HepG2 (cell line): ENCODE data around the gene IDUA. TPM values are rescaled to one million over a fixed set of nuclear protein-coding genes. Genes with fewer than 3 reads are reported as not detected.
A peak's percentile ranks its signal among the peaks of the same experiment; 100 is the strongest.

ENCODE experiments used
- AGO2 ChIP-seq: fragments of 200-400 bp; formaldehyde crosslinking; optimal IDR thresholded peaks from 2 replicates; pipeline ENCODE3; 2017; ENCODE audit warnings: mild to moderate bottlenecking, low read depth, low read length, moderate library complexity
- CHD2 ChIP-seq: IDR thresholded peaks from 2 replicates; pipeline ENCODE4 v1.6.1; 2011; ENCODE audit warnings: low read depth, low read length, improper control_type of control experiment
- DZIP1 ChIP-seq: sonication (generic); formaldehyde crosslinking; IDR thresholded peaks from 2 replicates; pipeline ENCODE4 v1.5.0; 2020; ENCODE audit warnings: mild to moderate bottlenecking, missing genetic modification reagents
- ELF4 ChIP-seq: sonication (generic); formaldehyde crosslinking; IDR thresholded peaks from 2 replicates; pipeline ENCODE4 v1.5.0; 2020; ENCODE audit warnings: missing genetic modification reagents, mild to moderate bottlenecking, moderate library complexity, borderline replicate concordance
- EP300 ChIP-seq, 3 experiments: sonication (generic) in 1 of 3; formaldehyde crosslinking in 1 of 3; IDR thresholded peaks; 2 replicates each; pipeline versions ENCODE4 v1.5.1 to v1.6.1; 2011 to 2020; ENCODE audit warnings: low read depth in 2 of 3, low read length in 2 of 3, borderline replicate concordance in 1 of 3, improper control_type of control experiment in 1 of 3, mild to moderate bottlenecking in 1 of 3, missing genetic modification reagents in 1 of 3, moderate library complexity in 1 of 3
- FOXC1 ChIP-seq: sonication (generic); formaldehyde crosslinking; IDR thresholded peaks from 2 replicates; pipeline ENCODE4 v1.8.0; 2022; ENCODE audit warnings: mild to moderate bottlenecking, missing genetic modification reagents, borderline replicate concordance
- FOXK2 ChIP-seq: fragments of 450-650 bp; IDR thresholded peaks from 2 replicates; pipeline ENCODE4 v1.6.1; 2016
- HMG20A ChIP-seq: IDR thresholded peaks from 2 replicates; pipeline ENCODE4 v1.6.1; 2016; ENCODE audit warnings: borderline replicate concordance
- HNRNPH1 ChIP-seq: fragments of 200-400 bp; formaldehyde crosslinking; optimal IDR thresholded peaks from 2 replicates; pipeline ENCODE3; 2017; ENCODE audit warnings: mild to moderate bottlenecking, low read depth, low read length
- HNRNPLL ChIP-seq: fragments of 200-400 bp; formaldehyde crosslinking; IDR thresholded peaks from 2 replicates; pipeline ENCODE4 v1.6.1; 2017; ENCODE audit warnings: mild to moderate bottlenecking, low read depth, low read length; ENCODE audit not compliant: poor library complexity, severe bottlenecking
- MAF1 ChIP-seq: sonication (generic); formaldehyde crosslinking; IDR thresholded peaks from 2 replicates; pipeline ENCODE4 v1.5.0; 2020; ENCODE audit warnings: missing genetic modification reagents, borderline replicate concordance
- MAFK ChIP-seq, 2 experiments: IDR thresholded peaks in 1 of 2; conservative IDR thresholded peaks in 1 of 2; 2 replicates each; pipeline ENCODE4 v1.6.1; 2011; ENCODE audit warnings: improper control_type of control experiment in 2 of 2, low read length in 2 of 2
- TARDBP ChIP-seq: sonication (generic); formaldehyde crosslinking; IDR thresholded peaks from 2 replicates; pipeline ENCODE4 v1.8.0; 2022; ENCODE audit warnings: mild to moderate bottlenecking, missing genetic modification reagents
- ZBTB20 ChIP-seq: sonication (generic); formaldehyde crosslinking; IDR thresholded peaks from 2 replicates; pipeline ENCODE4 v1.8.1; 2023; ENCODE audit warnings: missing genetic modification reagents, low read depth, mild to moderate bottlenecking, borderline replicate concordance
- ZNF234 ChIP-seq: sonication (generic); formaldehyde crosslinking; conservative IDR thresholded peaks from 2 replicates; pipeline ENCODE4 v1.5.1; 2020; ENCODE audit warnings: mild to moderate bottlenecking, missing genetic modification reagents
- ZNF563 ChIP-seq: sonication (generic); formaldehyde crosslinking; IDR thresholded peaks from 2 replicates; pipeline ENCODE4 v1.8.0; 2022; ENCODE audit warnings: mild to moderate bottlenecking, moderate library complexity, missing genetic modification reagents
- ZNF607 ChIP-seq: sonication (generic); formaldehyde crosslinking; IDR thresholded peaks from 2 replicates; pipeline ENCODE4 v1.5.1; 2020; ENCODE audit warnings: missing genetic modification reagents, mild to moderate bottlenecking, borderline replicate concordance
- ZNF737 ChIP-seq: sonication (generic); formaldehyde crosslinking; IDR thresholded peaks from 2 replicates; pipeline ENCODE4 v1.5.0; 2020; ENCODE audit warnings: missing genetic modification reagents, mild to moderate bottlenecking, borderline replicate concordance
- polyA plus RNA-seq, 8 experiments: library from polyadenylated mRNA; depleted of rRNA in 3 of 8; stranded (reverse) in 7 of 8; unstranded in 1 of 8; fragments of >200 nt; fragmentation: Illumina TruSeq in 4 of 8; extraction: Trizol in 4 of 8; gene quantifications; 2 replicates each; pipeline versions ENCODE4 v1.2.1 to v1.2.3, GENCODE V29; 2011 to 2016; ENCODE audit warnings: low read depth in 4 of 8, missing spikeins in 1 of 8, mixed read lengths in 1 of 8; ENCODE audit not compliant: insufficient read depth in 1 of 8
- total RNA-seq, 5 experiments: library from RNA; depleted of rRNA; stranded (reverse); fragments of >200 nt; fragmentation: Illumina TruSeq; extraction: Trizol; gene quantifications; 2 replicates each; pipeline ENCODE4 v1.2.3, GENCODE V29; 2016; ENCODE audit warnings: low read depth in 1 of 5
- TF ChIP-seq, protein P1 (sequence below): sonication (generic); formaldehyde crosslinking; IDR thresholded peaks from 2 replicates; pipeline ENCODE4 v1.5.0; 2020; ENCODE audit warnings: missing genetic modification reagents
- TF ChIP-seq, protein P2 (sequence below): sonication (generic); formaldehyde crosslinking; IDR thresholded peaks from 2 replicates; pipeline ENCODE4 v1.4.0; 2020; ENCODE audit warnings: missing genetic modification reagents

IDUA gene
- total and polyA plus RNA-seq, 2 of the 13 experiments (the other 11 are each of a cell fraction or from before 2014, with no cell fraction given), result 0.77 to 1.0 TPM

DNA sequence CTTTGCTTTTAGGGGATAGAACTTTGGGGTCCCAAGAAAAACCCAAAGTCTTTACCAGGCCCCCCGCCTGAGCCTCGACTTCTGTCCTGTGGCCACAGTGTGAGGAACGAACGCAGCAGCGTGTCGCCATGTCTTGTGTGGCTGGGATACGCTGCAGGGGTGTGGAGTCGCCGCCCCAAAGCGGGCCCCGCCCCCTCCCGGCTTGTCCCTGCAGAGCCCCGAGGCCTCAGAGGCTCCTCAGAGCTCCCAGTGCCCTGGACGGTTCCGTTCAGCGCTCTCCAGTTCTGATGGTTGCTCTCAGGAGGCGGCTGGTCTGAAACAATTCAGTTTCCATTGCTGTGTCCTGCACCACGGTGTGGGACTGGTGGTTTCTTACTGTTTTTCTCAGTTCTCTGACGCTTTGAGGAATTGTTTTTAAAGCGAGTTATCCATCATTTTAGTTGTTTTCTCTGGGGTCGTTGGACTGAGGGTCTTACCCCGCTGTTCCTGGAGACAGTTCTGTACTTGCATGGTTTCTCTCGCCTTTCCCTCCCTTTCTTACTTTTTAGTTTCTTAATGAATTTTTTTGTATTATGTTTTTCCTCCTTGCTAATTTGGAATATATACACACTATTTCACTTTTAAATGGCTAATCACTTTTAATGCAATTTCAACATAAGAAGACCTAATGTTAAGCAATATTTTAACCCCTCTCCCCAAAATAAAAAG, 1.6 kb upstream of the IDUA start (continued):
- TF ChIP-seq DZIP1 (CRISPR knock-in tag), result peak; percentile 57; the same call in 1 of the 2 replicates
- TF ChIP-seq TARDBP, result peak; percentile 54; the same call in 1 of the 2 replicates
- peak; percentile 21 for TF ChIP-seq HNRNPLL
- peak; percentile 90 for TF ChIP-seq AGO2
- TF ChIP-seq FOXK2, result no peak
- TF ChIP-seq FOXC1 (CRISPR knock-in tag), result peak; percentile 60; the same call in 1 of the 2 replicates
- no peak for TF ChIP-seq ELF4 (CRISPR knock-in tag)
- peak; percentile 55 for TF ChIP-seq HNRNPH1
- TF ChIP-seq ZBTB20 (CRISPR knock-in tag), result no peak
- TF ChIP-seq, protein P1, sequence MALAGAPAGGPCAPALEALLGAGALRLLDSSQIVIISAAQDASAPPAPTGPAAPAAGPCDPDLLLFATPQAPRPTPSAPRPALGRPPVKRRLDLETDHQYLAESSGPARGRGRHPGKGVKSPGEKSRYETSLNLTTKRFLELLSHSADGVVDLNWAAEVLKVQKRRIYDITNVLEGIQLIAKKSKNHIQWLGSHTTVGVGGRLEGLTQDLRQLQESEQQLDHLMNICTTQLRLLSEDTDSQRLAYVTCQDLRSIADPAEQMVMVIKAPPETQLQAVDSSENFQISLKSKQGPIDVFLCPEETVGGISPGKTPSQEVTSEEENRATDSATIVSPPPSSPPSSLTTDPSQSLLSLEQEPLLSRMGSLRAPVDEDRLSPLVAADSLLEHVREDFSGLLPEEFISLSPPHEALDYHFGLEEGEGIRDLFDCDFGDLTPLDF, result no peak
- TF ChIP-seq ZNF563 (CRISPR knock-in tag), result 0 out of 2 replicates have a peak, but pooled peaks have one; percentile 49
- no peak for TF ChIP-seq MAF1 (CRISPR knock-in tag)
- no peak for TF ChIP-seq ZNF737 (CRISPR knock-in tag)
- no peak for TF ChIP-seq CHD2
- peak; percentile 60; the same call in 1 of the 2 replicates for TF ChIP-seq ZNF607 (CRISPR knock-in tag)
- TF ChIP-seq ZNF234 (CRISPR knock-in tag), result no peak
- TF ChIP-seq EP300 (IDR thresholded peaks at IDR 0.05; ENCODE audit: low read depth in 2 of 2, low read length in 2 of 2), result no peak
- TF ChIP-seq EP300 (CRISPR knock-in tag; IDR thresholded peaks at IDR 0.05; ENCODE audit: borderline replicate concordance), result no peak
- TF ChIP-seq, protein P2, sequence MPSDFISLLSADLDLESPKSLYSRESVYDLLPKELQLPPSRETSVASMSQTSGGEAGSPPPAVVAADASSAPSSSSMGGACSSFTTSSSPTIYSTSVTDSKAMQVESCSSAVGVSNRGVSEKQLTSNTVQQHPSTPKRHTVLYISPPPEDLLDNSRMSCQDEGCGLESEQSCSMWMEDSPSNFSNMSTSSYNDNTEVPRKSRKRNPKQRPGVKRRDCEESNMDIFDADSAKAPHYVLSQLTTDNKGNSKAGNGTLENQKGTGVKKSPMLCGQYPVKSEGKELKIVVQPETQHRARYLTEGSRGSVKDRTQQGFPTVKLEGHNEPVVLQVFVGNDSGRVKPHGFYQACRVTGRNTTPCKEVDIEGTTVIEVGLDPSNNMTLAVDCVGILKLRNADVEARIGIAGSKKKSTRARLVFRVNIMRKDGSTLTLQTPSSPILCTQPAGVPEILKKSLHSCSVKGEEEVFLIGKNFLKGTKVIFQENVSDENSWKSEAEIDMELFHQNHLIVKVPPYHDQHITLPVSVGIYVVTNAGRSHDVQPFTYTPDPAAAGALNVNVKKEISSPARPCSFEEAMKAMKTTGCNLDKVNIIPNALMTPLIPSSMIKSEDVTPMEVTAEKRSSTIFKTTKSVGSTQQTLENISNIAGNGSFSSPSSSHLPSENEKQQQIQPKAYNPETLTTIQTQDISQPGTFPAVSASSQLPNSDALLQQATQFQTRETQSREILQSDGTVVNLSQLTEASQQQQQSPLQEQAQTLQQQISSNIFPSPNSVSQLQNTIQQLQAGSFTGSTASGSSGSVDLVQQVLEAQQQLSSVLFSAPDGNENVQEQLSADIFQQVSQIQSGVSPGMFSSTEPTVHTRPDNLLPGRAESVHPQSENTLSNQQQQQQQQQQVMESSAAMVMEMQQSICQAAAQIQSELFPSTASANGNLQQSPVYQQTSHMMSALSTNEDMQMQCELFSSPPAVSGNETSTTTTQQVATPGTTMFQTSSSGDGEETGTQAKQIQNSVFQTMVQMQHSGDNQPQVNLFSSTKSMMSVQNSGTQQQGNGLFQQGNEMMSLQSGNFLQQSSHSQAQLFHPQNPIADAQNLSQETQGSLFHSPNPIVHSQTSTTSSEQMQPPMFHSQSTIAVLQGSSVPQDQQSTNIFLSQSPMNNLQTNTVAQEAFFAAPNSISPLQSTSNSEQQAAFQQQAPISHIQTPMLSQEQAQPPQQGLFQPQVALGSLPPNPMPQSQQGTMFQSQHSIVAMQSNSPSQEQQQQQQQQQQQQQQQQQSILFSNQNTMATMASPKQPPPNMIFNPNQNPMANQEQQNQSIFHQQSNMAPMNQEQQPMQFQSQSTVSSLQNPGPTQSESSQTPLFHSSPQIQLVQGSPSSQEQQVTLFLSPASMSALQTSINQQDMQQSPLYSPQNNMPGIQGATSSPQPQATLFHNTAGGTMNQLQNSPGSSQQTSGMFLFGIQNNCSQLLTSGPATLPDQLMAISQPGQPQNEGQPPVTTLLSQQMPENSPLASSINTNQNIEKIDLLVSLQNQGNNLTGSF (CRISPR knock-in tag), result no peak
- TF ChIP-seq HMG20A (CRISPR knock-in tag), result peak; percentile 18; the same call in 1 of the 2 replicates
- no peak for TF ChIP-seq MAFK (conservative IDR thresholded peaks at IDR 0.05 in 1 of 2, IDR thresholded peaks at IDR 0.05 in 1 of 2; ENCODE audit: low read length in 2 of 2)
